Adrenal gland (tissue), 12 donors: Measurements from ENCODE around the gene LSMEM2. TPM values are rescaled to one million over a fixed set of nuclear protein-coding genes. Genes with fewer than 3 reads are reported as not detected.
A peak's percentile ranks its signal among the peaks of the same experiment; 100 is the strongest.

Source experiments
- DNase-seq, 7 donors: peaks; one replicate each; pipeline ENCODE4 v3.0.0-alpha.2; 2019 to 2020
- H3K27ac ChIP-seq, 5 donors: fragments of 200-600 bp; sonication (generic) in 4 of 5; 1 replicate in 3 of 5; 2 replicates in 2 of 5; pipeline versions ENCODE4 v1.5.1 to v1.8.0; 2016 to 2020; ENCODE audit warnings: mild to moderate bottlenecking in 1 of 5
- H3K27me3 ChIP-seq: fragments of 200-600 bp; 2 replicates; pipeline ENCODE4 v1.8.0; 2021
- H3K36me3 ChIP-seq, 2 donors: fragments of 200-600 bp; replicated peaks in 1 of 2; 1 replicate in 1 of 2; 2 replicates in 1 of 2; pipeline versions ENCODE4 v1.5.1 to v1.8.0; 2018 to 2022
- H3K4me1 ChIP-seq, 2 donors: fragments of 200-600 bp; replicated peaks in 1 of 2; 1 replicate in 1 of 2; 2 replicates in 1 of 2; pipeline versions ENCODE4 v1.5.1 to v1.8.0; 2018 to 2021
- H3K4me3 ChIP-seq, 4 donors: fragments of 200-600 bp; sonication (generic) in 3 of 4; one replicate each; pipeline ENCODE4 v1.5.1; 2016 to 2018
- H3K9me3 ChIP-seq, 3 donors: fragments of 200-600 bp; sonication (generic) in 1 of 3; replicated peaks in 1 of 3; 1 replicate in 2 of 3; 2 replicates in 1 of 3; pipeline versions ENCODE4 v1.5.1 to v1.8.0; 2016 to 2021
- POLR2A ChIP-seq, 2 donors: fragments of 450-650 bp; IDR thresholded peaks; one replicate each; pipeline ENCODE4 v1.6.1; 2017; ENCODE audit warnings: antibody characterized with exemption in 2 of 2, mild to moderate bottlenecking in 2 of 2, moderate library complexity in 1 of 2
- WGBS, 4 donors: extraction: QIAGEN DNeasy Blood & Tissue Kit in 2 of 4; methylation state at CpG; one replicate each; pipeline versions ENCODE4 v1.1.5 to v1.1.7; 2013 to 2017; 5-methylcytosine and 5-hydroxymethylcytosine counted together
- intact Hi-C, 2 donors: fragments of 100-400 bp; cut with DNase I; formaldehyde crosslinking; loops; one replicate each; pipeline versions ENCODE4 v1.14.1 to v1.15.0; 2022 to 2023
- polyA plus RNA-seq, 3 donors: library from polyadenylated mRNA; stranded (reverse); fragments of 200-250 nt in 2 of 3; fragments of 350-450 nt in 1 of 3; fragmentation: Illumina TruSeq in 1 of 3; extraction: RNeasy Lipid Tissue Mini Kit (QIAGEN cat#74804) in 1 of 3; gene quantifications; one replicate each; pipeline ENCODE4 v1.2.3, GENCODE V29; 2013 to 2014
- total RNA-seq, 9 donors: library from RNA; depleted of rRNA in 4 of 9; stranded (reverse); fragments of >200 nt in 4 of 9; fragments of 120-200 nt in 1 of 9; fragmentation: NEBNext Ultra II Directional in 1 of 9; extraction: Animal tissue kit (Norgen Biotek cat#: 25700) in 1 of 9; gene quantifications; one replicate each; pipeline versions ENCODE4 v1.1.0 to v1.2.4, GENCODE V29; 2013 to 2023
- TF ChIP-seq, protein P1 (sequence below), 6 experiments: fragments of 450-650 bp in 4 of 6; fragments of 200-600 bp in 2 of 6; sonication (generic) in 1 of 6; IDR thresholded peaks; 1 replicate in 5 of 6; 2 replicates in 1 of 6; pipeline versions ENCODE4 v1.5.1 to v1.8.0; 2016 to 2021; ENCODE audit warnings: antibody characterized with exemption in 6 of 6, mild to moderate bottlenecking in 2 of 6, moderate library complexity in 1 of 6
- donor health status: healthy with polysubstance abuse.
- donor health status: Bipolar disorder and iron deficiency.
- donor health status: DM: yes; HTN: yes; CAD: no.
- donor health status: DM: no; HTN: no; CAD: no.
- donor health status: DM: no; HTN: no; CAD: no.
- donor health status: DM: yes; HTN: yes; CAD: no.

LSMEM2 gene
- total and polyA plus RNA-seq, 12 donors = 0.09 to 0.76 (median 0.47) TPM; not detected in 5

DNA sequence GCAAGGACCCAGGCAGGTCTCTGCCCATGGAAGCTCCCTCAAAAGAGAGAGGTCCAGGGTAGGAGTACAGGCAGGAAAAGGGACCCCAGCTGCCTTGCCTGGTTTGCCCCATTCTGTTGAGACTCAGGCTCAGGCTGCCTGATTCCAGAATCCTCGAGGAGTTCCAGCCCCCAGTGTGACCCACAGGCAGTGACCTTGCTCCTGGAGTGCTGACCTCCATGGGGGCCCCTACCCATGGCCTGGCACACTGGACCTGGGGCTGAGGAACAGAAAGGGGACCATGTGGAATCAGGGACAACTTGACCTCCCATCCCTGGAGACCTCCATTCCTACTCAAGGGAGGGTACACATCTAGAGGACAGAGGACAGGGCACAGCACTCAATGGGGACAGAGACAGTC lies 13.3 kb upstream of the LSMEM2 start:
- no peak overlapping the region for H3K4me3 ChIP-seq
- intact Hi-C loops = no loop called here
- WGBS, 4 donors = 41% methylated on average over 1 of the region's 1 CpG; no CpG with 5 or more reads in 2 of the 4 donors

GRCh38 chr3:50266017-50266416 lies 12.9 kb upstream of the LSMEM2 start:
- intact Hi-C loops = no loop called here
- Histone ChIP-seq H3K9me3 (no peaks in the 10 kb centered on the region), H3K4me1 (peaks cover 52 to 59% of the 10 kb centered on the region in 2 donors), H3K27me3 (no peaks in the 10 kb centered on the region), H3K36me3 (no peaks in the 10 kb centered on the region), H3K4me3 (no peak overlapping the region), H3K27ac (peak overlapping the region; percentile 86 to 97 (median 92))
- no peak for DNase-seq
- no peak for TF ChIP-seq POLR2A (IDR thresholded peaks at IDR 0.05)
- 84 to 90% (median 86%) methylated on average over 4 to 6 of the region's 6 CpGs for WGBS, 4 donors

More for the DNA sequence above, 13.3 kb upstream of the LSMEM2 start:
- TF ChIP-seq, protein P1, sequence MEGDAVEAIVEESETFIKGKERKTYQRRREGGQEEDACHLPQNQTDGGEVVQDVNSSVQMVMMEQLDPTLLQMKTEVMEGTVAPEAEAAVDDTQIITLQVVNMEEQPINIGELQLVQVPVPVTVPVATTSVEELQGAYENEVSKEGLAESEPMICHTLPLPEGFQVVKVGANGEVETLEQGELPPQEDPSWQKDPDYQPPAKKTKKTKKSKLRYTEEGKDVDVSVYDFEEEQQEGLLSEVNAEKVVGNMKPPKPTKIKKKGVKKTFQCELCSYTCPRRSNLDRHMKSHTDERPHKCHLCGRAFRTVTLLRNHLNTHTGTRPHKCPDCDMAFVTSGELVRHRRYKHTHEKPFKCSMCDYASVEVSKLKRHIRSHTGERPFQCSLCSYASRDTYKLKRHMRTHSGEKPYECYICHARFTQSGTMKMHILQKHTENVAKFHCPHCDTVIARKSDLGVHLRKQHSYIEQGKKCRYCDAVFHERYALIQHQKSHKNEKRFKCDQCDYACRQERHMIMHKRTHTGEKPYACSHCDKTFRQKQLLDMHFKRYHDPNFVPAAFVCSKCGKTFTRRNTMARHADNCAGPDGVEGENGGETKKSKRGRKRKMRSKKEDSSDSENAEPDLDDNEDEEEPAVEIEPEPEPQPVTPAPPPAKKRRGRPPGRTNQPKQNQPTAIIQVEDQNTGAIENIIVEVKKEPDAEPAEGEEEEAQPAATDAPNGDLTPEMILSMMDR (IDR thresholded peaks at IDR 0.05) = no peak
- no peak for TF ChIP-seq POLR2A (IDR thresholded peaks at IDR 0.05)
- peak in 1 of 7 donors; percentile 31 for DNase-seq
- no peaks in the 10 kb centered on the region for H3K9me3 ChIP-seq
- H3K27ac ChIP-seq = peak overlapping the region; percentile 86 to 97 (median 92)
- no peaks in the 10 kb centered on the region for H3K36me3 ChIP-seq
- no peaks in the 10 kb centered on the region for H3K27me3 ChIP-seq
- H3K4me1 ChIP-seq = peaks cover 55 to 61% of the 10 kb centered on the region in 2 donors

DNA sequence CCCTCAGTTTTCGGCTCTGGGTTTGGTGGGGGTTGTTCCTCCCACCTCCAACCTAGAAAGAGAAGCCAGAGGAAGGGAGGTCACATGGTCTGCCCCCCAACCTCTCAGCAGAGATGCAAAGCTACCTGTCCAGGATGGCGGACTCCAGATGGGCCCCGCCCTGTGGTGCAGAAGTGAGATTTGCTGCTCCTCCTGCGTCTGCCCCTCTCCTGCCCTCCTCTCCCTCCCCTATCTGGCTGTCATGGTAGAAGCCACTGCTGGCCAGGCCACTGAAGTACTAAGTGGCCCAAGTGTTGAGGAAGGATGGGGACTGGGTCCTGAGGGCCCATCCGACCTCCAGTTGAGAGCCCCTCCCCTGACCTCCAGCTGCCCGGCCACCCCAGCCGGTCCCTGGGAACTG lies 12.1 kb upstream of the LSMEM2 start:
- TF ChIP-seq, protein P1 (IDR thresholded peaks at IDR 0.05) = no peak
- Histone ChIP-seq H3K27me3 (no peaks in the 10 kb centered on the region), H3K4me1 (peaks cover 54 to 62% of the 10 kb centered on the region in 2 donors), H3K9me3 (no peaks in the 10 kb centered on the region), H3K36me3 (no peaks in the 10 kb centered on the region), H3K27ac (peak overlapping the region in 4 of 5 donors; percentile 34 to 97 (median 91)), H3K4me3 (peak overlapping the region in 1 of 4 donors; percentile 35)
- intact Hi-C loops = no loop called here
- WGBS, 4 donors = 66 to 75% (median 74%) methylated on average over 5 to 7 of the region's 7 CpGs
- peak in 1 of 7 donors; percentile 21 for DNase-seq

DNA sequence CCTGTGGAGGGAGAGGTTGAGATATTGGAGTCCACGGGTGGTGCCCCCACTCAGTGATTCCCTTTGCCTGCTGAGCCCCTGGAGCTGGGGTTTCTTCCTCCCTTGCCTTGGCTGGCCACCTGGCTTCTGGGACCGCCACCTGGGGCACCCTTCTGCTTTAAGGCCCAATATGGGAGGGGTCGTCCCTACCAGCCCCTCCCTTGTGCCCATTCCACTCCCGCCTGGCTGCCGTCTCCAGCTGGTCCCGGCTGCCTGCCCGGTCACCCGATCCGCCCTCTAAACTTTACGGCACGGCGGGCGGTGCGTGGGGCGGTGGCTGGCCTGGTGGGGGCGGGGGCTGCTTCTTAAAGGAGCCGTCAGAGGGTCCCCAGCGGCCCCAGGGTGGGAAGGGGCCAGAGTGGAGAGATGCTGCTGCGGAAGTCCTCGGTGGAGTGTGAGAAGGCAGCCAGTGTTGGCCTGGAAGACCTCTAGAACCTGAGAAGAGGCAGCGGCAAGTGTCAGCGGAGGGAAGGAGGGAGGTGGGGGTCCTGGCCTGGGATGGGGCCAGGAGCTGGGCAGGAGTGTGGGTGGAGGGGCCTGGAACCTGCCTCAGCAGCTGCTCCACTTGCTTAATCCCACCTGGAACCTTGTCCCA lies 11.5 kb upstream of the LSMEM2 start:
- WGBS, 4 donors = 35 to 67% (median 47%) methylated on average over 8 to 22 of the region's 22 CpGs
- H3K4me3 ChIP-seq = peak overlapping the region in 1 of 4 donors; percentile 35
- no peaks in the 10 kb centered on the region for H3K9me3 ChIP-seq
- peaks cover 58 to 64% of the 10 kb centered on the region in 2 donors for H3K4me1 ChIP-seq
- H3K36me3 ChIP-seq = no peaks in the 10 kb centered on the region
- peak overlapping the region in 4 of 5 donors; percentile 87 to 97 (median 91) for H3K27ac ChIP-seq
- intact Hi-C loops = no loop called here
- no peak for TF ChIP-seq POLR2A (IDR thresholded peaks at IDR 0.05)
- TF ChIP-seq, protein P1 (IDR thresholded peaks at IDR 0.05) = no peak
- peak in 2 of 7 donors; percentile 24 to 35 for DNase-seq
- H3K27me3 ChIP-seq = no peaks in the 10 kb centered on the region

DNA sequence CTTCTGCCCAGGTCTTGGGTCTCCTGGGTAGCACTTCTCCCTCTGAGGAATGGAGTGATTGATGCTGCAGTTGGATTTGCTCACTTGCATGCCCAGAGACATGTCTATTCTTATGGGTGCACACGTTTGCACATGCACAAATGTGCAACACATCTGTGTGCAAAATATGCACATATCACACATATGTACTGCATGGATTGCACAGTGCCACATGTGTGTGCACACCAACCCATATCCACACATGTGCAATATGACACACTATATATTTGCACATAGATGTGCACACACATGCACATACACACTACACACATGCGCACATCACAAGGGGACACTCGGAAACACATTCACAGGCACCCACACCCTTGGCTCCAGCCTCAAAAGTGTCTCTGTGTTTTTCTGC lies 10.6 kb upstream of the LSMEM2 start:
- no peak overlapping the region for H3K4me3 ChIP-seq
- intact Hi-C loops = no loop called here

More for the DNA sequence above, 10.6 kb upstream of the LSMEM2 start:
- no peak for DNase-seq
- Histone ChIP-seq H3K27me3 (no peaks in the 10 kb centered on the region), H3K27ac (peak overlapping the region in 4 of 5 donors; percentile 87 to 97 (median 91)), H3K4me1 (peaks cover 63 to 65% of the 10 kb centered on the region in 2 donors), H3K9me3 (no peaks in the 10 kb centered on the region), H3K36me3 (no peaks in the 10 kb centered on the region)
- TF ChIP-seq, protein P1 (IDR thresholded peaks at IDR 0.05) = no peak
- no peak for TF ChIP-seq POLR2A (IDR thresholded peaks at IDR 0.05)
- 35 to 50% (median 47%) methylated on average over 3 of the region's 3 CpGs for WGBS, 4 donors
